ENCODE measurements around the gene TNS1. TPM values are rescaled to one million over a fixed set of nuclear protein-coding genes. Genes with fewer than 3 reads are reported as not detected.
"Not testable (repeated sequence)": the region's sequence is repeated elsewhere in the genome, so short reads cannot be mapped to it uniquely, and the experiment has no call there.

Gene TNS1
- total RNA-seq, 1 experiment from 2014 or later, result 1.5 TPM

DNA sequence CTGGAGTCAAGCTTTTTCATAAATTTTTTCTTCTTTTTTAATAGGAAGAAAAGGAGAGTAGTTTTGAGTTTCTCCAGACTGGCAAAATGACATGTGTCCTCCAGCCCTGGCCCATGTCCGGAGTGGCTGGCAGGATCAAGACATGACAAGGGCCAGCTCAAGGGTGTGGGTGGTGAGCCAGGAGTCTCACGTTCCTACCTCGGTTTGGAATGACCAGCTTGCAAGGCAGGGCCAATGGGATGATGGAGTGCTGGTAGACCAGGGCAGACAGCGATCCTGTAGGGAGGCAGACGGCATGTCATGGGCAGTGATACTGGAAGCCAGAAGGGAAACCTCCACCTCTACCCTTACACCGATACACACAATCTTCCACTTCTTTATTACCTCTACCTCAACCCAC, 190.6 kb downstream of the TNS1 start:
- no peak overlapping the region for H3K9ac ChIP-seq (ENCODE audit: low read length)
- H3K36me3 ChIP-seq (ENCODE audit: low read depth, low read length), result no peaks in the 10 kb centered on the region
- BruUV-seq (replicated peaks), result no TSS peak
- H3K4me2 ChIP-seq (ENCODE audit: low read length), result no peak overlapping the region
- no peak overlapping the region for H3K4me3 ChIP-seq (ENCODE audit: low read length)
- no peaks in the 10 kb centered on the region for H3F3A ChIP-seq (ENCODE audit: low read length, unreplicated experiment)
- H4K20me1 ChIP-seq (ENCODE audit: low read length), result no peaks in the 10 kb centered on the region
- no peaks in the 10 kb centered on the region for H3K9me2 ChIP-seq (replicated peaks; ENCODE audit: low read length)
- no peak overlapping the region for H3K27ac ChIP-seq (ENCODE audit: low read length)
- no peaks in the 10 kb centered on the region for H3K4me1 ChIP-seq (ENCODE audit: insufficient read depth, low read length)
- CTCF ChIA-PET, result no interaction called here
- H3K79me2 ChIP-seq (ENCODE audit: low read length), result no peaks in the 10 kb centered on the region
- POLR2A ChIA-PET (ENCODE audit: unreplicated experiment), result no interaction called here
- H3K9me3 ChIP-seq (ENCODE audit: low read length), result no peaks in the 10 kb centered on the region
- no peak for ATAC-seq
- TF ChIP-seq, protein P1, sequence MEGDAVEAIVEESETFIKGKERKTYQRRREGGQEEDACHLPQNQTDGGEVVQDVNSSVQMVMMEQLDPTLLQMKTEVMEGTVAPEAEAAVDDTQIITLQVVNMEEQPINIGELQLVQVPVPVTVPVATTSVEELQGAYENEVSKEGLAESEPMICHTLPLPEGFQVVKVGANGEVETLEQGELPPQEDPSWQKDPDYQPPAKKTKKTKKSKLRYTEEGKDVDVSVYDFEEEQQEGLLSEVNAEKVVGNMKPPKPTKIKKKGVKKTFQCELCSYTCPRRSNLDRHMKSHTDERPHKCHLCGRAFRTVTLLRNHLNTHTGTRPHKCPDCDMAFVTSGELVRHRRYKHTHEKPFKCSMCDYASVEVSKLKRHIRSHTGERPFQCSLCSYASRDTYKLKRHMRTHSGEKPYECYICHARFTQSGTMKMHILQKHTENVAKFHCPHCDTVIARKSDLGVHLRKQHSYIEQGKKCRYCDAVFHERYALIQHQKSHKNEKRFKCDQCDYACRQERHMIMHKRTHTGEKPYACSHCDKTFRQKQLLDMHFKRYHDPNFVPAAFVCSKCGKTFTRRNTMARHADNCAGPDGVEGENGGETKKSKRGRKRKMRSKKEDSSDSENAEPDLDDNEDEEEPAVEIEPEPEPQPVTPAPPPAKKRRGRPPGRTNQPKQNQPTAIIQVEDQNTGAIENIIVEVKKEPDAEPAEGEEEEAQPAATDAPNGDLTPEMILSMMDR (conservative IDR thresholded peaks at IDR 0.05; ENCODE audit: low read depth, low read length), result no peak
- TF ChIP-seq EZH2 (IDR thresholded peaks at IDR 0.05; ENCODE audit: low read length, unreplicated experiment), result no peak
- TF ChIP-seq EZH2phosphoT487 (IDR thresholded peaks at IDR 0.05; ENCODE audit: borderline replicate concordance, low read length), result no peak
- H2AFZ ChIP-seq (ENCODE audit: low read length), result no peak overlapping the region
- DNase-seq, result no peak
- peaks cover 17% of the 10 kb centered on the region; the same call in 1 of the 2 replicates for H3K27me3 ChIP-seq (ENCODE audit: low read length)
- intact Hi-C loops (cut with micrococcal nuclease), result no loop called here

DNA sequence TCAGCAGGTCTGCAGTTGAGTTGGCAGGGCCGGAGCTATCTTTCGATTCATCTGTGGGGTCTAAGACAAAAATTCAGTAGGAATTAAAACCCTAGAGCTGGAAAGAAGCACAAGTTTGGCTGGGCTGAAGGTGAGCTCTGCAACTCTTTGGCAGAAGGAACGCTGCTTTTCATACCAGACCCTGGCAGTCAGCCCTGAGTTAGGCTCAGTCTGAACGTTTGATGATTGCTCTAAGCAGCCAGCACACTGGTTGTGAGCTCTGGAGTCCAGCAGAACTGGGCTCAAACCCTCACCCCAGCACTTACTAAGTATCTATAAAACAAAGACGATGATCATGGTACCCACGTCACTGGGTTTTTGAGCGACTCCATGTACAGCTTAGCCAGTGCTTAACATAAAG, 192.5 kb downstream of the TNS1 start:
- H3K4me1 ChIP-seq (ENCODE audit: insufficient read depth, low read length), result no peaks in the 10 kb centered on the region
- no peak overlapping the region for H2AFZ ChIP-seq (ENCODE audit: low read length)
- DNase-seq, result no peak
- no peaks in the 10 kb centered on the region for H3F3A ChIP-seq (ENCODE audit: low read length, unreplicated experiment)
- TF ChIP-seq, protein P1 (conservative IDR thresholded peaks at IDR 0.05; ENCODE audit: low read depth, low read length), result no peak
- no peak for TF ChIP-seq EZH2phosphoT487 (IDR thresholded peaks at IDR 0.05; ENCODE audit: borderline replicate concordance, low read length)
- H3K9me3 ChIP-seq (ENCODE audit: low read length), result no peaks in the 10 kb centered on the region
- no peaks in the 10 kb centered on the region for H3K79me2 ChIP-seq (ENCODE audit: low read length)
- ChIA-PET CTCF (no interaction called here), POLR2A (ENCODE audit: unreplicated experiment) (no interaction called here)
- no TSS peak for BruUV-seq (replicated peaks)
- no peaks in the 10 kb centered on the region for H4K20me1 ChIP-seq (ENCODE audit: low read length)
- no peak overlapping the region for H3K9ac ChIP-seq (ENCODE audit: low read length)
- H3K4me3 ChIP-seq (ENCODE audit: low read length), result no peak overlapping the region
- no peak overlapping the region for H3K27ac ChIP-seq (ENCODE audit: low read length)
- H3K27me3 ChIP-seq (ENCODE audit: low read length), result peaks cover 17% of the 10 kb centered on the region; the same call in 1 of the 2 replicates
- no peaks in the 10 kb centered on the region for H3K36me3 ChIP-seq (ENCODE audit: low read depth, low read length)
- no peak for ATAC-seq
- intact Hi-C loops (cut with micrococcal nuclease), result no loop called here
- H3K9me2 ChIP-seq (replicated peaks; ENCODE audit: low read length), result no peaks in the 10 kb centered on the region
- H3K4me2 ChIP-seq (ENCODE audit: low read length), result no peak overlapping the region

DNA sequence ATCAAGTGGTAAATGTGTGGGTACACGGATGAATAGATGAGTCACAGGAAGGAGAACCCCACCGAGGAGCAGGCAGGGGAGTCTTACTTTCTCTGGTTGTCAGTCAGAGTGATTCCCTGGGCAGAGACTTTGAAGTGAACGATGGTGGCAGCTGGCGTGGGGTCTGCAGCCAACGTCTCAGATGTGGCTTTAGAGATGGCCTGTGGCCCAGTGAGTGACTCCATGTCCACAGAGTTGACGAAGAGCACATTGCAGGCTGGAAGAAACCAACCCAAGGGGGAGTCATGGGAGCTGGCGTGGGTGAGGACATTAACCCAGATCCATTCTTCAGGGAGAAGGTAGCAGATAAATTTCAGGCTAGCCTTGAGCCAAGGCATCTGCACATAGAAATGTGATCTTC, 193.1 kb downstream of the TNS1 start:
- no peaks in the 10 kb centered on the region for H3K9me3 ChIP-seq (ENCODE audit: low read length)
- no peak overlapping the region for H3K27ac ChIP-seq (ENCODE audit: low read length)
- ChIA-PET POLR2A (ENCODE audit: unreplicated experiment) (no interaction called here), CTCF (no interaction called here)
- no peak overlapping the region for H2AFZ ChIP-seq (ENCODE audit: low read length)
- TF ChIP-seq, protein P1 (conservative IDR thresholded peaks at IDR 0.05; ENCODE audit: low read depth, low read length), result no peak
- no peak for TF ChIP-seq EZH2 (IDR thresholded peaks at IDR 0.05; ENCODE audit: low read length, unreplicated experiment)
- no peak for TF ChIP-seq EZH2phosphoT487 (IDR thresholded peaks at IDR 0.05; ENCODE audit: borderline replicate concordance, low read length)
- peaks cover 17% of the 10 kb centered on the region; the same call in 1 of the 2 replicates for H3K27me3 ChIP-seq (ENCODE audit: low read length)
- DNase-seq (no peak), ATAC-seq (no peak)
- intact Hi-C loops (cut with micrococcal nuclease), result no loop called here
- no TSS peak for BruUV-seq (replicated peaks)
- H3K4me1 ChIP-seq (ENCODE audit: insufficient read depth, low read length), result no peaks in the 10 kb centered on the region
- H3K4me2 ChIP-seq (ENCODE audit: low read length), result no peak overlapping the region
- no peaks in the 10 kb centered on the region for H3K79me2 ChIP-seq (ENCODE audit: low read length)
- no peak overlapping the region for H3K4me3 ChIP-seq (ENCODE audit: low read length)
- H4K20me1 ChIP-seq (ENCODE audit: low read length), result no peaks in the 10 kb centered on the region
- no peaks in the 10 kb centered on the region for H3K36me3 ChIP-seq (ENCODE audit: low read depth, low read length)
- no peaks in the 10 kb centered on the region for H3F3A ChIP-seq (ENCODE audit: low read length, unreplicated experiment)
- no peaks in the 10 kb centered on the region for H3K9me2 ChIP-seq (replicated peaks; ENCODE audit: low read length)
- H3K9ac ChIP-seq (ENCODE audit: low read length), result no peak overlapping the region

DNA sequence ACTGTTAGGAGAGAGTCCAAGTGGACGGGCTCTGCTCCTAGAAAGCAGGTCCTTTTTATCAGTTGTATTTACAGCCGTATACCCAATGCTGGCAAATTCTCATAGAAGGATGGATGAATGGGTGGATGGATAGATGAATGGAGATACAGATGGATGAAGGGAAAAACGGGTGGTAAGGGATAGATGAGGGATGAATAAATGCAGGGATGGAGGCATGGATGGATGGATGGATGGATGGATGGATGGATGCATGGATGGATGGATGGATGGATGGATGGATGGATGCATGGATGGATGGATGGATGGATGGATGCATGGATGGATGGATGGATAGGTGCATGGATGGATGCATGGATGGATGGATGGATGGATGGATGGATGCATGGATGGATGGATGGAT, 193.8 kb downstream of the TNS1 start:
- H2AFZ ChIP-seq (ENCODE audit: low read length); POLR2A ChIA-PET (ENCODE audit: unreplicated experiment); H3K4me3 ChIP-seq (ENCODE audit: low read length); H3F3A ChIP-seq (ENCODE audit: low read length, unreplicated experiment); H3K9me3 ChIP-seq (ENCODE audit: low read length); H3K27ac ChIP-seq (ENCODE audit: low read length); BruUV-seq (replicated peaks); DNase-seq; H3K9ac ChIP-seq (ENCODE audit: low read length); H3K9me2 ChIP-seq (replicated peaks; ENCODE audit: low read length); H3K4me1 ChIP-seq (ENCODE audit: insufficient read depth, low read length); H3K36me3 ChIP-seq (ENCODE audit: low read depth, low read length); H4K20me1 ChIP-seq (ENCODE audit: low read length); H3K79me2 ChIP-seq (ENCODE audit: low read length); ATAC-seq; H3K4me2 ChIP-seq (ENCODE audit: low read length); intact Hi-C loops (cut with micrococcal nuclease); CTCF ChIA-PET: not testable (repeated sequence)
- peaks cover 17% of the 10 kb centered on the region; the same call in 1 of the 2 replicates for H3K27me3 ChIP-seq (ENCODE audit: low read length)
